Activated CD4-positive, alpha-beta T cell treated with anti-CD3 and anti-CD28 coated beads for 4 hours (primary cell): ENCODE results near the gene IL17REL.
"Not testable (repeated sequence)": the region's sequence is repeated elsewhere in the genome, so short reads cannot be mapped to it uniquely, and the experiment has no call there.

Source experiments
- DNase-seq, 2 donors: peaks; one replicate each; pipeline ENCODE4 v3.0.0-alpha.2; 2020

The IL17REL gene

GRCh38 chr22:50001388-50002231 lies 11.0 kb downstream of the IL17REL start:
- no peak for DNase-seq

GRCh38 chr22:50000587-50001387 lies 11.8 kb downstream of the IL17REL start:
- no peak for DNase-seq

- no peak for DNase-seq
Measured at GRCh38 chr22:49999946-50000586, 12.5 kb downstream of the IL17REL start.

- no peak for DNase-seq
Measured at GRCh38 chr22:49999063-49999945, 13.3 kb downstream of the IL17REL start.

GRCh38 chr22:49998718-49999062 lies 13.9 kb downstream of the IL17REL start:
- DNase-seq, result no peak

GRCh38 chr22:49997932-49998717 lies 14.4 kb downstream of the IL17REL start:
- DNase-seq, result no peak

GRCh38 chr22:49997251-49997599 lies 15.3 kb downstream of the IL17REL start:
- DNase-seq, result no peak

- DNase-seq, result no peak
Measured at GRCh38 chr22:49996518-49997250, 15.9 kb downstream of the IL17REL start.

- DNase-seq, result no peak
Measured at GRCh38 chr22:49996119-49996517, 16.4 kb downstream of the IL17REL start.

- no peak for DNase-seq
Measured at GRCh38 chr22:49995361-49996118, 17.0 kb downstream of the IL17REL start.

- no peak for DNase-seq
Measured at GRCh38 chr22:49995041-49995360, 17.6 kb downstream of the IL17REL start.

- no peak for DNase-seq
Measured at GRCh38 chr22:49994361-49995040, 18.1 kb downstream of the IL17REL start.

- DNase-seq, result no peak
Measured at GRCh38 chr22:49993649-49994360, 18.8 kb downstream of the IL17REL start.

GRCh38 chr22:49992921-49993648 lies 19.5 kb downstream of the IL17REL start:
- DNase-seq, result peak; percentile 72 to 74

GRCh38 chr22:49991907-49992533 lies 20.5 kb downstream of the IL17REL start:
- DNase-seq, result no peak

- no peak for DNase-seq
Measured at GRCh38 chr22:49991167-49991566, 21.4 kb downstream of the IL17REL start.

- not testable (repeated sequence) for DNase-seq
Measured at GRCh38 chr22:49989826-49990225, 22.7 kb downstream of the IL17REL start.

GRCh38 chr22:49986325-49986724 lies 26.2 kb downstream of the IL17REL start:
- no peak for DNase-seq
